ENCODE data around the gene MAP3K13.

The MAP3K13 gene

DNA sequence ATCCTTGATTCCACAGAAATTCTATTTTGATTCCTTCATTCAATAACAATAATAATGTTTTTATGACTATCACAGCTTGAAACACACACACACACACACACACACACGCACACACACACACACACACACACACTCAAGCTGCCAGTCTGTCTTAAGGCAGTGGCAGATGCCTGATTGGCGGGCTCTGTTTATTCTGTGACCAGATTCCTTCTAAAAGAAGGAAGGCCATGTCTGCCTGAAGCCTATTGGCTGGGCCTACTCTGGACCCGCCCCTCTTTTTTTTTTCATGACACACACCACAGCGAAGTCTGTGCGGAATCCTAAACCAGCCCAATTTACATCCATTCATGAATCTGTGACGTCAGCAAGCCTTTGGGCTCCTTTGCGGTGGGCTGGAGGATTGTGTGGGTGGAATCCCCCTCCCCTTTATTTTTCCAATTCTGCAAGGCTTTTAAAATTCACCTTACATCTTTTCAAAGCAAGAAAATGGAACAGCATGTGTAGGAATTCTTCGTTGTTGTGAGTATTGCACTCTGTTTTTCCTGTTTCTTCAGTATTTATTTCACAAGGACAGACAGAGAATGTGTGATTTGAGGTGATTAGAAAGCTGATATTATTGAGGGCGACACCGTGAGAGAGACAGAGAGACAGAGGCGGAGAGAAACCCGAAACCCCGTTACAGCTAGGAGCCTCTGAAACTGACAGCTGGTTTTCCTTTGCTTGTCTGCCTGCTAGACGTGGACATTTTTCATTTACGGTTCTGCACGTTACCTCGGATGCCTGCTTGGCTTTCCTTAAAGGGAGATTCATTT lies at the start of gene MAP3K13:
TSS of gene MAP3K13 (plus strand) at position 287 of the 812 bp plus-strand sequence. CDS start 65,446 bp downstream, outside the sequence.
- peak; percentile 94 for DNase-seq

- no peak for DNase-seq
Measured at GRCh38 chr3:185313693-185314246, 49.2 kb upstream of the MAP3K13 start.

- peak; percentile 9 for DNase-seq
Measured at GRCh38 chr3:185316740-185317412, 46.1 kb upstream of the MAP3K13 start.

- DNase-seq = no peak
Measured at GRCh38 chr3:185317674-185318073, 45.3 kb upstream of the MAP3K13 start.

DNA sequence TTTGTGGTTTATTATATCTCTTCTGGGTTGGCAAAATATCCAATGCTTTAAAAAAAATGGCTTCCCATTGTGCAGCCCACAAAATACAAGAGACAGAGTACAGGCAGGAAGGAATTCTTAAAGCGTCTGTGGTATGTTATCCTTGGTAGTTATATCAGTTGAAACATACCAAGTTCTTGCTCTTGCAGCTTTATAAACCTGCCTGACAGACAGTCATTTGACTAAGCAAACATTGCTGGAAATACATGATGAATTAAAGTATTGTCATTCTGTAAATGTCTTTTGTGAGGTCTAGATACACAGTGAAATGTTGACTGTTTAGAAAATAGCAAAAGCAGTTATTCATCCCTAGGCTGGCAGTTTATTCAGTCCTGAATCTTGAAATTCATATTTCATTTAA lies 44.8 kb upstream of the MAP3K13 start:
- DNase-seq = no peak

DNA sequence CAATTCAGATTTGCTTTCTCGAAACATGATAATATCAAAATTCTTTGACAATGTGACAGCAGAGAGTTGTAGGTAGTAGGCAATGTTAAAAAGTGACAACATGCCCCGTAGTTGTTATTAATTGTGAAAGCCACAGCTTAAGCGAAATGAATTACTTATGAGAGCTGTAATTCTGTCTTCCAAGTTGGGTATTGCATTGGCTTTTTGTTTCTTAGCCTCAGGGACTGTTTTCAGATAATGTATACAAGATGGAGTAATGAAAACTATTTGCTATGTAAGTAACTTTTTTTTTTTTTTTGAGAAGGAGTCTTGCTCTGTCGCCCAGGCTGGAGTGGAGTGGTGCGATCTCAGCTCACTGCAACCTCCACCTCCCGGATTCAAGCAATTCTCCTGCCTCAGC lies 43.1 kb upstream of the MAP3K13 start:
- no peak for DNase-seq

DNA sequence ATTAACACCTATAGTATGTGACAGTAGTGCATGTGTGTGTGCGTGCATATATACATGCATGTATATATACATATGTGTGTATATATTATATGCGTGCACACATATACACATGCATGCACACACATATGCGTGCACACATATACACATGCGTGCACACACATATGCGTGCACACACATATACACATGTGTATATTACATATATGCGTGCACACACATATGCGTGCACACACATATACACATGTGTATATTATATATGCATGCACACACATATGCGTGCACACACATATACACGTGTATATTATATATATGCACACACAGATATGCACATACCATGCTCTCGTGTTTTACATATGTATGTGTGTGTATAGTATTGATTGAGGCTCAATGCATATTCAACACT lies 42.0 kb upstream of the MAP3K13 start:
- DNase-seq = no peak

DNA sequence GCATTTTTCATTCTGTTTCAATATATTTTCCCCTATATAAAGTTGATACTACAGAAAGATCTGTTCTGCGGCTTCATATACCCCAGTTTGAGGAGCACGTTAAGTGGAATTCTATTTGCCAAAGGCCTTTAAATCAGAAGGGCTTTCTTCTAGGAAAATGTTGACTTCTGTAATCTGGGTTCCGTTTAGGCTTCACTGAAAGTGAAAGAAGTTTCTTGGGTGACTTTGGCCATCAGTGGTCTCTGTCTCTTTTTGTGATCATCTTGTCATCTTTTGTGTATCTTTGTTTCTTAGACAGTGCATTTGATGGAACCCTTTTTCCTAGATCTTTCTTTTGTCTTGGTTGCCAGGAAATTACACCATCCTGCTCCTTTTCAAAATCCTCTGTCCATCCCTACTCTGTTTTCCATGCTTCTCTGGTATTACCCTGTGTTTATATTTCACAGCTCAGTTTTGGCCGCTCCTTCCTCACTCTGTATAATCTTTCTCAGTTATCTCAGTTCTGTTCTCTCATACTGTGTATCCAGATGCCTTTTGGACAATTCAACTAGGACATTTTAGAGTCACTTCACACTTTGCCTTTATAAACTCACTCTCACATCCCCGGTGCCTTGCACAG lies 40.7 kb upstream of the MAP3K13 start:
- no peak for DNase-seq

DNA sequence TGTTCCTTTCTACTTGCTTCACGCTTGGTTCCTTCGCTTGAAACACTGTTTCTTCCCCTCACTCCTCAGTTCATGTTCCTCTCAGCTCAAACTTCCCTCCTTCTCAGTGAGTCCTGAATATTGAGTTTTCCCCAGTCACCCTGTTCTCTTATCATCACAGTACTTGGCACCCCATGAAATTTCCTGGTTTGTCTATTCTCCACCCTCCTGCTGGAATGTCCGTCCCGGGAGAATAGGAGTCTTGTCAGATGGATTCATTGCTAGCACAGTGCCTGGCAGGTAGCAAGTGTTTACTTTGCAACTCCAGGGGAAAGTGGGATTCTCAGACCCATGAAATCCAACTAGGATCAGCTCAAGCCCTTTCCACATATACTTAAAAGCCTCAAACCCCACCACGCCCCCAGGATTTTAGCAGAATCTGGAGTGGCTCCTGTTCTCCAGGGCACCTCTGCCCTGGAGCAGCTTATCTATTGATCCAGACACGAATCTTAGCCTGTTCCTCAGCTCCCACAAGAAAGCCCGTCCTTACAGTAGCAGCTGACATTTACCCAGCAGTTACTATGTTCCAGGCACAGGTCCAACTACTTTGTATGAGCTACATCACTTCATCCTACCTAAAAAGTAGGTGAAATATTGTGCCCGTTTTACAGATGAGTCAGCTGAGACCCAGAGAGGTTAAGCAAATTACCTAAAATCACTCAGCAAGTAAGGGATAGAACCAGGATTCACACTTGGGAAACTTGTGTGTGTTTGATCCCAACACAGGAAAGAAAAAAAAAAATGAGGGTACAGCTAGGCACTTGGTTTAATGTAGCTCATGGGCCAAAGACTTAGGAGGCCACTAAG lies 36.8 kb upstream of the MAP3K13 start:
- no peak for DNase-seq

GRCh38 chr3:185327062-185327461 lies 35.9 kb upstream of the MAP3K13 start:
- no peak for DNase-seq

DNA sequence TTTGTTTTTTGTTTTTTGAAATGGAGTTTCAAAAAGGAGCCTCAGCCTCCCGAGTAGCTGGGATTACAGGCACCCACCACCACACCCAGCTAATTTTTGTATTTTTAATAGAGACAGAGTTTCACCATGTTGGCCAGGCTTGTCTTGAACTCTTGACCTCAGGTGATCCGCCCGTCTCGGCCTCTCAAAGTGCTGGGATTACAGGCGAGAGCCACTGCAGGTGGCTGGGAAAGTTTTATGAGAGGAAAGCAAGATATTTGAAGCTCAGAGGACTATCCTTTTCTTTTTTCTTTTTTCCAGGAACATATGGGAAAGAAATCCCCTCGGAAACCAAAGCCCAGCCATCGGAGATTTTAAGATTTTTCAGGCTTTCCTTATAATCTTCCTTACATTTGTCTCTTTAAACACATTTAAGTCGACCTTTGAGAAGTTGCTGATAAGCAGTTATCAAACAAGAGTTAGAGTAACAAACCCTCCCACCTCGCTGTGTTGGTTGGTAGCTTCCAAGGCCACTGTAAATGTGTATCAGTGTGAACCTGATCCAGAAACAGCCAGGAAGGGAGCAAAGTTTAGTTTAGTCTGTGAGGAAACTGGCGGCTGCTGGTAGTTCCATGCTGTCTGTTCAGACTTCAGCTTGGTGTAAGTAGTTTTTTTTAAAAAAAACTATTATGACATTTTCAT lies 34.5 kb upstream of the MAP3K13 start:
- no peak for DNase-seq

- DNase-seq = no peak
Measured at GRCh38 chr3:185330238-185330637, 32.7 kb upstream of the MAP3K13 start.

DNA sequence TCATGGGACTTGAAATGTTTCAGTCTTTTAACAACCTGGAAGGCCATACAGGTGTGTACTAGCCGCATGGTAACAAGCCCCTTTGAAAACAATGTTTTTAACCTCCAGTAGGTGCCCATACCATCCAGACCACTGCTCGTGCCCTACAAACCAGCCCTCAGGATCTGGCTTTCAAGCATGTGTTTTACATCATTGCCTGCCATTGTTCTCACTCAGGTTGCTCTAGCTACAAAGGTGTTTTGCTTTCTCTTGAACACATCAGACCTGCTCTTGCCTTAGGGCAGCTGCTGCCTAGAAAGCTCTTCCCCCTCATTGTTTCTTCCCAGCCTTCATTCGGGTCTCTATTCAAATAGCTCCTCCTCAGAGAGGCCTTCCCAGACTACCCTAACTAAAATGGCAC lies 32.3 kb upstream of the MAP3K13 start:
- DNase-seq = no peak

DNA sequence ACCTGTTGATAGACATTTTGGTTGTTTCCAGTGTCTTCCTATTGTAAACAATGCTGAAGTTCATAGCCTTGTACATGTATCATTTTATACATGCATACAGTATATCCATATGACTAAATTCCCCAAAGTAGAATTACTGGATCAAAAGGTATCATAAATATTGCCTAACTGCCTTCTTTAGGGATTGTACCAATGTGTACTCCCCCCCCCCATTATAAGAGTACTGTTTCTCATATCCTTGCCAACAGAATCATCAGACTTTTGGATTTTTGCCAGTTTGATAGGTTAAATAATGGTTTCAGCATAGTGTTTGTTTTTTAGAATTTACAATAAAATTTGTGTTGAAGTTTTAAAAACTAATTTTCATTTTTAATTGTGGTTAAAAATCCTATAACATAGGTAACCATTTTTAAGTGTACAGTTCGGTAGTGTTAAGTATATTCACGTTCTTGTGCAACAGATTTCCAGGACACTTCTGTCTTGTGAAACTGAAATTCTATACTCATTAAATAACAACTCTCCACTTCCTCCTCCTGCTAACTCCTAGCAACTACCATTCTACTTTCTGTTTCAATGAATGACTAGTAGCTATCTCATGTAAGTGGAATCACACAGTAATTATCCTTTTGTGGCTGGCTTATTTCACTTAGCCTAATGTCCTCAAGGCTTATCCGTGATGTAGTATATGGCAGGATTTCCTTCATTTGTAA lies 30.8 kb upstream of the MAP3K13 start:
- DNase-seq = peak; percentile 68

- DNase-seq = no peak
Measured at GRCh38 chr3:185335799-185336198, 27.1 kb upstream of the MAP3K13 start.

DNA sequence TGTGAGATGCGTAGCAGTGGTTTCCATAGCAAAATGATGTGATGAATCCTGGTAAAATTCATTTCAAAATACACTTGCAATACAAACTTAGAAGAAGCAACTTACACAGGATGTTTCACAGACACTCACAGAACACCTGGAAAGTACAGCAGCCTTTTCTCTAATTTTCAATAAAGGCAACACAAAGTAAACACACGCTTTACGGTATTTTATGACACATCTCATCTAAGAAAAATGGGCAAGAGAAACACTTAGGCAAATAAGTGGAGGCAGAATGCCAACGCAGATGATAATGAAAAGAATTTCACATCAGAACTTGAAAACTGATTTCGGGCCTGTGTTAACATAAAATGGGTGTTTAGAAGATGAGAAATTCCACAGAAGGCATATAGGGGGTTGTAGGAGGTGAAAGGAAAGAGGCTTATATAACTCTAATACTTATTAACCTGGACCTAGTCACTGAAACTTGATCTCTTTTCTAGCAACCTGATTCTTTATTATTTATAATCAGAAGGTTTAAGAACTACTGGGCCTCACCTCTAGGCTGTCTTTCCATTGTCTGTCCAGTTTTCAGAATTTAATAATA lies 25.6 kb upstream of the MAP3K13 start:
- DNase-seq = no peak

- no peak for DNase-seq
Measured at GRCh38 chr3:185339945-185340344, 23.0 kb upstream of the MAP3K13 start.

- no peak for DNase-seq
Measured at GRCh38 chr3:185340751-185341150, 22.2 kb upstream of the MAP3K13 start.

DNA sequence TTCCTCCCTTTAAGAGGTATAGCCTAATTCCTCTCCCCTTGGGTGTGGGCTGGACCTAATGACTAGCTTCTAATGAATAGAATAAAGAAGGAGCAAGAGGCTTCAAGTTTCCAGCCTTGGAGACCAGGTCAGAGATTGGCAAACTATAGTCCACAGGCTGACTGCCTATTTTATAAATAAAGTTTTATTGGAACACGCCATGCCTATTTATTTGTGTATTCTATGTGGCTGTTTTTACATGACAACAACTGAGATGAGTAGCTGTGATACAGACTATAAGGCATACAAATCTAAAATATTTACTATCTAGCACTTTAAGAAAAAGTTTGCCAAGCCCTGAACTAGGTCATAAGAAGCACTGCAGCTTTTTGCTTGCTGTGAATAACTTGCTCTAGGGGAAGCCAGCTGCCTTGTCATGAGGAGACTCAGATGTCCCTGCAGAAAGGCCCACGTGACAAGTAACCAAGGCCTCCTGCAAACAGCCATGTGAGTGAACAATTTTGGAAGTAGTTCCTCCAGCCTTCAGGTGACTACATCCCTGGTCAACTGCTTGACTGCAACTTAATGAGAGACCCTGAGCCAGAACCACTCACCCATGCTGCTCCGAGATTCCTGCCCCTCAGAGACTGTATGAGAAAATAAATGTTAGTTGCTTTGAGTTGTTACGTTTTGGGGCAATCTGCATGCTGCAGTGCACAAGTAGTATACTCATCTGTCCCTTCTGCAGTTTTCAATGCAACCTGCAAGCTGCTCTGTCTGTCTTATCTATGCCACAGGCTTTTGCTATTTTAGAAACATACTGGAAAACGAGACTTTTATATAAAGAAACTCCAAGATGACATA lies 21.1 kb upstream of the MAP3K13 start:
- DNase-seq = peak; percentile 44

Data from RPMI8226 (cell line).